ENCODE results near the gene CD274. TPM values are rescaled to one million over a fixed set of nuclear protein-coding genes. Genes with fewer than 3 reads are reported as not detected.

CD274 gene
- total RNA-seq, 1 experiment from 2014 or later = not detected

- no peak overlapping the region for H4K8ac ChIP-seq (replicated peaks; ENCODE audit: insufficient read length, low read depth, low read length)
- H3K4me1 Mint-ChIP-seq = peaks cover 5 to 6% of the 10 kb centered on the region in 2 experiments
- no CpG with 5 or more reads among the region's 1 CpG for WGBS (ENCODE audit: extremely low coverage, insufficient read length, low lambda C conversion rate)
- H3K27me3 ChIP-seq (ENCODE audit: insufficient read depth, low read length) = no peaks in the 10 kb centered on the region
- no peak overlapping the region for H2BK120ac ChIP-seq (ENCODE audit: low read depth, low read length, poor library complexity, severe bottlenecking)
- H3K4me3 Mint-ChIP-seq = no peak overlapping the region
- no peak overlapping the region for H3K14ac ChIP-seq (ENCODE audit: insufficient read depth, low read length)
- no peak overlapping the region for H2BK20ac ChIP-seq (ENCODE audit: low read depth, low read length, poor library complexity, severe bottlenecking)
- no peak overlapping the region for H3T11ph ChIP-seq (ENCODE audit: low read length)
- H3K27ac Mint-ChIP-seq = no peak overlapping the region
- H3K18ac ChIP-seq (ENCODE audit: insufficient read length, low read depth, low read length) = no peak overlapping the region
- H4K20me1 ChIP-seq (ENCODE audit: control insufficient read depth, insufficient read depth, insufficient read length) = no peaks in the 10 kb centered on the region
- H3K9me3 Mint-ChIP-seq = no peaks in the 10 kb centered on the region
- H4K5ac ChIP-seq (ENCODE audit: insufficient read length, low read depth, low read length) = no peak overlapping the region
- no peak overlapping the region for H2AK5ac ChIP-seq (ENCODE audit: insufficient read length, low read length)
- no peak overlapping the region for H2BK12ac ChIP-seq (ENCODE audit: insufficient read length, low read depth, low read length)
- H3K27ac ChIP-seq (ENCODE audit: insufficient read length, low read depth, low read length) = no peak overlapping the region
- no peak overlapping the region for H3K4ac ChIP-seq (ENCODE audit: low read depth, low read length)
- no peak for TF ChIP-seq CTCF (conservative IDR thresholded peaks at IDR 0.05)
- no peak overlapping the region for H4K91ac ChIP-seq (ENCODE audit: insufficient read length, low read depth, low read length)
- H3K79me1 ChIP-seq (ENCODE audit: insufficient read depth, low read depth, low read length, poor library complexity, severe bottlenecking) = no peaks in the 10 kb centered on the region
- no peaks in the 10 kb centered on the region for H3K36me3 Mint-ChIP-seq (ENCODE audit: insufficient read depth in 1 of 3, low read depth in 3 of 3)
- no peaks in the 10 kb centered on the region for H3K23me2 ChIP-seq (ENCODE audit: insufficient read length, low read depth, low read length, poor library complexity, severe bottlenecking)
- no peak overlapping the region for H3K4me2 ChIP-seq (ENCODE audit: insufficient read depth, insufficient read length, low read length)
- H3K9me3 ChIP-seq (ENCODE audit: control insufficient read depth, low read depth, low read length) = no peaks in the 10 kb centered on the region
- H3K27me3 Mint-ChIP-seq (ENCODE audit: low read depth) = no peaks in the 10 kb centered on the region; the same call in none of the 2 replicates
- DNase-seq = no peak
- no peak overlapping the region for H3K9ac ChIP-seq (ENCODE audit: extremely low read depth, insufficient read length, low read length)
- no peak overlapping the region for H3K23ac ChIP-seq (ENCODE audit: insufficient read length, low read depth, low read length)
- H3K4me1 ChIP-seq (ENCODE audit: insufficient read depth, low read length) = no peaks in the 10 kb centered on the region
- H2BK15ac ChIP-seq (ENCODE audit: low read depth, low read length) = no peak overlapping the region
- no peak overlapping the region for H3K56ac ChIP-seq (ENCODE audit: insufficient read length, low read depth, low read length)
- no peaks in the 10 kb centered on the region for H3K79me2 ChIP-seq (ENCODE audit: insufficient read depth, low read length)
- no peak overlapping the region for H2BK5ac ChIP-seq (ENCODE audit: insufficient read length, low read length)
- no peak overlapping the region for H2AFZ ChIP-seq (ENCODE audit: low read length)
These were observed 15.7 kb downstream of the CD274 start for GRCh38 chr9:5466005-5466404.

All from H9 (cell line).